Activated CD4-positive, alpha-beta T cell treated with anti-CD3 and anti-CD28 coated beads for 24 hours (primary cell): ENCODE data around the gene KCNB1.

Experiments used
- DNase-seq, 2 donors: peaks; one replicate each; pipeline ENCODE4 v3.0.0-alpha.2; 2020; ENCODE audit warnings: low read depth in 2 of 2

Gene KCNB1

DNA sequence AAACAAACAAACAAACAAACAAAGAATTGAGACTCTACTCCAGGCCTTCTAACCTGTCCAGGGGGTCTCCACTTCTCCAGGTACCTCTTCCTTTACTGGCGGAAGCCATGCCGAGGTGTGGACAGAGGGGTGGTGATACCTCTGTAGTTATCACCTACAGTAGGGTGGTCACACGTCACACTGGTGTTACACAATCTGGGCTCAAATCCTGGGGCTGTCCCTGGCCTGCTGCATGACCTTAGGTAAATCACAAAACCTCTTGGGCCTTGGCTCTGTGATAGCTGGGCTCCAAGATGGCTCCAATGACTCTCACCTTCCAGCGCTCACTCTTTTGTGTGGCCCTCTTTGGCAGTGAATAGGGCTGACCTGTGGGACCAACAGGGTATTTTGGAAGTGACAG lies 127.8 kb downstream of the KCNB1 start:
- DNase-seq: no peak

DNA sequence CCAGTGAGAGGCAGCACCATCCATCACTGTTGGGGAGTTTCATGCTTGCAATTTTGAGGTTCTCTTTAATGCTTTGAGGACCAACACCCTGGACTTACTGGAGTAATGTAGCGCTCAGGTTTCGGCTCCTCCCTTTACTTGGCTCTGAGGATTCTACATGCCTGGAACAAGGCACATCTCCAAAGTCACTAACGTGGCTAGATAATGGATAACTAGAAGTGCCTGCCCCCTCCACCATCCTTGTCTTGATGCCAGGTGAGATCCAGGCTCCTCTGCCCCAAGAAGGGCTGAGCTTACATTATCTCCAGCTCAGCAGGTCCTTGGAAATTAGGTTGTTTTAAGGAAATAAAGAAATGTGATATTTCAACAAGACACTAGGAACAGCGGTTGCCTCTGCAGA lies 129.1 kb downstream of the KCNB1 start:
- DNase-seq: no peak

DNA sequence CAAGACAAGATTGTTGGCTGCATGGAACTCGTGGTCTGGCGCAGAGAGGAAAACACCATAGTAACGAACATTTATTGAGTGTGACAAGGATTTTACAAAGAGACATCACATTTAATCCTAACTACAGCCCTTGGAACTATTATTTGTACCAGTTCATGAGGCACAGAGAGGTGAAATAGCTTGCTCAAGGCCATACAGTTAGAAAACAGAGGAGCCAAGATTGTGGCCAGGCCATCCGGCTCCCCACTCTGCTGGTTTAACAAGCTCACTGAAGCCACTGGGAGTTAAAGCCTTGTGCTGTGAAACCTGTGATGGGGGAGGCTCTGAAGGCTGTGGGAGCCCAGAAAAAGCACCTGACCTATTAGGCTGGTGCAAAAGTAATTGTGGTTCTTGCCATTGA lies 129.7 kb downstream of the KCNB1 start:
- DNase-seq: no peak

DNA sequence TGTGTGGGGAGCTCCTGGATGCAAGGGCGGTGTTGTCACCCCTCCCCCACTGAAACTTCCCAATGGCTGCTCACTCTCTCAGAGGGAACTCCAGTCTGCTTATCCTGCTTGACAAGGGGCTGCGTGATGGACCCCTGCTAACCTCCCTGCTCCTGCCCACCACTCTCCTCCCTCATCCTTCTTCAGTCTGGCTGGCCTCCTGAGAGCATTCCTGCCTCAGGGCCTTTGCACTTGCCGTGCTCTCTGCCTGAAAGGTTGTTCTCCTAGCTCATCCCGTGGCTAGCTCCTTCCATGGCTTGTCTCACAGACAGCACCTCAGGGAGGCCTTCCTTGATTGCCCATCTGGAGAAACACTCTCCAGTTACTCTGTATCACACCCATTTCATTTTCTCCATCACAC lies 130.7 kb downstream of the KCNB1 start:
- DNase-seq: no peak

DNA sequence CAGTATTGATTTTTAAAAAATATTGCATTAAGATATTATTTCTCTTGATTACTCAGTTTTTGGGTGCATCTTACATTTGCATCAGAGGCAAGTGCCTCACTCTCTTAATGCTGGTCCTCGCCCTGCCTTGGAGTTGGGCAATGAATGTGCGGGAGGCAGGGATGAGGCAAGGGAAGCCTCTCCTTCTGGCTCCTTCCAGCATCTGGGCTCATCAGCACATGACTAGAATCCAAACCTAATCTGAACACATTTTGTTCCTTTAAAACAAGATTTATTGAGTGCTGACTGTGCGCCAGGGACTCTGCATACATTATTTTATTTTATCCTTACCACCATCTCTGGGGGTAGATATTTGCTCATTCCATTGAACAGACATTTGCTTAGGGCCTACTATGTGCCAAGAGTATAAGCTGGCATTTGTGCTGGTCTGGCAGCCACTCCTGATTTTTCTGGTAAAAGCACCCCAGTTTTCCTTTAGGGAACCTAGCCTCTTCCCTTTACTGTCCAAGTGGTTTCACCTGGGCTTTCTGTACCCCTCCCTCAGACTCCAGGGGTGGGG lies 132.7 kb downstream of the KCNB1 start:
- no peak for DNase-seq

DNA sequence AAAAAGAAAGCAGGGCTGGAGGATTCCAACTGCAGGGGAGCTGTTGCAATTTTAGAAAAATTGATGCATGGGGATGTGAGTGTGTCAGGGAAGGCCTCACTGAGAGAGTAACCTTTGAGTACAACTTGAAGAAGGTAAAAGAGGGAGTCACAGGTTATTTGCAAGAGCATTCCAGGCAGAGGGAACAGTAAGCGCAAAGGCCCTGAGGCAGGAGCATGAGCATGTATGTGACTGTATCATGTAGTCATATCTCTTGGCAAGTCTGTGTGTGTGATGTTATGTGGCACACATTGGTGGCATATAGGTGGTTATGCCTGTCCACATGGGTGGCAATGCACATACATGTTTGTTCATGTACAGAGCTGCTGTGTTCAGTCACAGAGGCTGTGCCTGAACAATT lies 133.4 kb downstream of the KCNB1 start:
- DNase-seq: no peak

DNA sequence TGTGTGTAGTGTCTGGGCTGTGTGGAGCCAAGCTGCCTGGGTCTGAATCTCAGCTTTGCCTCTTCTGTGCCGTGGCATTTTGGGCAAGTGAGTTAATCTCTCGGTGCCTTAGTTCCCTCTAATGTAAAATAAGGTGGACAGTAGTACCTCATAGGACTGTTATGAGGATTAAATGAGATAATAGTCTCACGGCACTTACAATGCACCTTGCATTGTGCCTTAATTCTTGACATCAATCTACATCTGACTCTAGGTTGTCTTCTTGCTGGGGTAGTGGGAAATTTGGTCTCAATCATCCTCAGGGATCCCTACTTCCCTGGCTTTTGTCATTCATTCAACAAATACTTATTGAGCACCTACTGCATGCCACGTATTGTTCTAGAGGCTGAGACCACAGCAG lies 133.9 kb downstream of the KCNB1 start:
- DNase-seq: no peak

DNA sequence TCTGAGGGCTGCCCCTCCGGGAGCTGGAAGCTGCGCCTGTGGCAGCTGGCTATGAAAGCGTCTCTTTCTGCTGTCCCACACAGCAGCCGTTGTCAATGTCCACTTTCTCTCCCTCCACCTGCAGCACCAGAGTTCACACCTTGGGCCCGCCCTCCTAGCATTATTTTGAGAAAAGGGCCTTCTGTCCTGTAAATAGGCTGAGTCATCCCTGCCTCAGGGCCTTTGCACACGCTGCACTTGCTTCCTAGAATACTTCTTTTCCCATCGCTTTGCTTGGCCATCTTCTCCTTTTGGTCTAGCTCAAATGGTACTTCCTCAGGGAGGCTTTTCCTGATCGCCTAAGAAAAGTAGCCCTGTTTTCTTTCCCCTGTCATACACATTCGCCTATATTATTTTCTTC lies 135.3 kb downstream of the KCNB1 start:
- DNase-seq: no peak

DNA sequence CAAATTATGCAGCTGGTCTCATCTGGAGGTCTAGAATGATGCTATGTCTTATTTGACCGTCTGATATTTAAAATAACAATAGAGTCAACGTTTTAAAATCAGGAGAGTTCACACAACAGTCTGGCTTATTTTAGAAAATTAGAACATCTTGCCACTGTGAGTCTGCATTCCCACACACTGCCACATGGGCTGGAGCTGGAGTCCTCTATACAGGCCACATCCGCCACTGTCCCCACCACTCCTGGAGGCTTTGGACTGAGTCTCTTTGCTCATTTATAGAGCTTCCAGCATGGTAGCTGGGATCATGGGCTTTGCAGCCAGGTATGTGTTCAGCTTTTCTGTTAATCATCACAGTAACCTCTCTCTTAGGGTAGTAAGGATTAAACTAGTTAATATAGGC lies 135.8 kb downstream of the KCNB1 start:
- no peak for DNase-seq

DNA sequence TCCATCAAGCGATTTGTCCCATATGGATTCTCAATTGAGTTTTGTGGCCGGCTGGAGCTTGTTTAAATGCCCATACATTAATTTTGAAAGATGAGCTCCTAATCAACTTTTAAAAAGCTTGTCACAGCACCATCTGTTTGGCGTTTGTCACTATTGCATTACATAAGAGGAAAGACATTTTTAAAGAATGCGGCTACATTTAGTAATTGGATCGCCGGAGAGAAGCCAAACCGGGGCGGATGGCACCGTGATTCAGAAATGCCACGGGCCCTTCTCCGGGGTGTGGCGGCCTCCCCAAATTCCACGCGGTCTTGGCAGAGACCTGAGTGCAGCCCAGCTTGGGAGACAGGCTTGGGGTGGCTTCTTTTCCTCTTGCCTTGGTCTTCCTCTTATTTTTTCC lies 136.9 kb downstream of the KCNB1 start:
- DNase-seq: no peak

DNA sequence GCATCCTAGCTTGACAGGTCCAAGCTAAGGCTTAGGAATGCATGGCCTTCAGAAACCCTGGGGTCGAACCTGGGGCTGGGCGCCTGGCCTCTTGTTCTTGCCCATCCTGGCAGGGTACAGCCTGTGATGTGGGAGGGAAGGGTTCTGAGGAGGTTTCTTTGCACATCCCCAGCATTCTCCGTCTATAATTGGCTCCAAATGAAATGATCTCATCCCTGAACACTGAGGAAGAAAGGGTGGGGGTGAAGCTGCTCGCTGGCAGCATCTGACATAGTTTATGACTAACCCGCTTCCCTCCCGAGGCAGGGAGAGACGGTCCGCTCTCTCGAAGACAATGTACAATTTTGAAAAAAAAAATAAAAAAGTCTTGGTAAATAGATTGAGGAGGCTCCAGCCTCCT lies 137.5 kb downstream of the KCNB1 start:
- DNase-seq: no peak

DNA sequence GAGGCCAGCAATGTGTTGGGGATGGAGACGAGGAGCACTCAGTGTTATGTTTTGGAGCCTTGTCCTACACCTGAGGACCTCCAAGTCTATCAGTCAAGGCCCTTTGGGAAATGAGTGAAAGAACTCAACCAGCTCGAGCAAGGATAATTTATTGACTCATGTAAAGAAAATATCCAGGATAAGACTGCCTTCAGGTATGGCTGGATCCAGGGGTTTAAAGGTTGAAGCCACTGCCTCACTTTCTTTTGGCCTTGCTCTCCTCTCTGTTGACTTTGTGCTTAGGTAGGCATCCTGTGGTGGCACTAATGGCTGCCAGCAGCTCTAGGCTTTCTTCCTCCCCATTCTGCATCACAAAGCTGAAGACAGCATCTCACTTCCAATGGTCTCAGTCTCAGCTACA lies 138.3 kb downstream of the KCNB1 start:
- no peak for DNase-seq

DNA sequence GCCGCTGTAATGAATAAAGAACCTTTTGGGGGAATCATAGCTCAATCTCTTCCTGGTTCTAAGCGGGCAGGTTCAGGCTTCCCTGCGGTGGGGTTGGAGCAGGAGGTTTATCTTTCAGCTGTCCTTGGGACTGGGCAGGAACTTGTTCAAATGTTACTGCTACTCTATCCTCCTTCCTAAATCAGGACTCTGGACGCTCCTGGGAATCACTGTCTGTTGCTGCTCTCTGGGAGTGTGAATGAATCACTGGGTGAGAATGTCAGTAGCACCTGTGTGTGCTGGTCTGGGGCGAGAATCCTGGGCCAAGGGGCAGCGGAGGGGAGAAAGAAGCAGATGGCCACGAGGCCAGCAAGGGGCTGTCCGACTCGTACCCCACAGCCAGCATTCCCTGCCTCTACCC lies 139.2 kb downstream of the KCNB1 start:
- DNase-seq: no peak

DNA sequence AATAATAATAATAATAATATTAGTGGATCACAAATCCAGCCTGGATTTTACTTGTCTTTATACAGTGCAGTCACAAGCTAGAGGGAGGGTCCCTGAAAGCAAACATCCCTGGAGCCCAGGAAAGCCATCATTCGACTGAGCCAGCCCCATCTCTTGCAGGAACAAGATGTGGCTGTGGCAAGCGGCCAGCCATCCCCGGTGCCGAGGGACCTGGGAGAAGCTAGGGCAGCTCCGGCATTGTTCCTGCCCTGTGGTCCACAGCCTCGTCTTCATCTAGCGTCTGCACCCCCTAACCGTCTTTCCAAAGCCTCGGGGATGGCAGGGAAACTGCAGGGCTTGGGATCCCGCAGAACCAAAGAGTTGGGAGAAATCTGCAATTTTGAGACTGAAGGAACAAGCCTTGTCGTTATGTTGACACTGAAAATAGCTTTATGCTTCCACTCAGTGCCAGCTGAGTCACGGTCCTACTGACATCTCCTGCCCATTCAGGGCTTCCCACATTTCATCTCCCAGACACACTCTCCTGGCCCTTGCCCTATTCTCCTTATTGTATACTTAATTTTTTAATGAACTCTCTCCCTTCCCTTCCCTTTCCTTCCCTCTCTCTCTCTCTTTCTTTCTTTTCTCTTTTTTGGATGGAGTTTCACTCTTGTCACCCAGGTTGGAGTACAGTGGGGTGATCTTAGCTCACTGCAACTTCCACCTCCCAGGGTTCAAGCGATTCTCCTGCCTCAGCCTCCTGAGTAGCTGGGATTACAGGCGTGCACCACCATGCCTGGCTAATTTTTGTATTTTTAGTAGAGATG lies 142.1 kb downstream of the KCNB1 start:
- no peak for DNase-seq

DNA sequence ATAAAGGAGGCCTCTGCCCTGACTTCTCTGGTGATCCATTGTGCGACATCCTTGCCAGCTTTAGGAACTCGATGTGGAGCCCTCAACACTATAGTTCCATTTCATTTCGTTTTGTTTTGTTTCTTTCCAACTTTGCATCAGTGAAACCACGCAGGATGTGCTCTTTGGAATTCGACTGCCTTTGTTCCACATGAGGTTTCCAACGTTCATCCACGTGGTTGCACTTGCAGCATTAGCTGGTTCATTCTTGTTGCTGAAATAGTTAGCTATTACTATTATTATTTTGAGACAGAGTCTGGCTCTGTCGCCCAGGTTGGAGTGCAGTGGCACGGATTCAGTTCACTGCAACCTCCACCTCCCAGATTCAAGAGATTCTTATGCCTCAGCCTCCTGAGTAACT lies 143.3 kb downstream of the KCNB1 start:
- no peak for DNase-seq

DNA sequence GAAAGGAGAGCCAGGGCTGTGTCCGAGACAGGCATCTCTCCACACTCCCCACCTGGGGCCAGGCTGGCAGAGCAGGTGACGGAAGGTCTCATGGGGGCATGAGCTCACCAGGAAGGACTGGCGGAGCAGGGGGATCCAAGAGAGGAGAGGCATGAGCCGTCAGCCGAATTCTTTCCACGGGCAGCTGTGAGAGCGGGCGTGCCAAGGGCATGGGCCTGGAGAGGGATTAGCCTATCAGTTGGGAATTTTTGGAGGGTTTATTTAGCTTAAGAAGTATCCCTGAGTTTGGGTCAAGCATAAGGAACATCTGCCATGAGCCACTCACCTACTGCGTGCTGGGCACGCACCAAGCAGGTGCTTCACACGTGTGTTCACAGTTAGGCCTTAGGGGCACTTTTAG lies 144.4 kb downstream of the KCNB1 start:
- no peak for DNase-seq

DNA sequence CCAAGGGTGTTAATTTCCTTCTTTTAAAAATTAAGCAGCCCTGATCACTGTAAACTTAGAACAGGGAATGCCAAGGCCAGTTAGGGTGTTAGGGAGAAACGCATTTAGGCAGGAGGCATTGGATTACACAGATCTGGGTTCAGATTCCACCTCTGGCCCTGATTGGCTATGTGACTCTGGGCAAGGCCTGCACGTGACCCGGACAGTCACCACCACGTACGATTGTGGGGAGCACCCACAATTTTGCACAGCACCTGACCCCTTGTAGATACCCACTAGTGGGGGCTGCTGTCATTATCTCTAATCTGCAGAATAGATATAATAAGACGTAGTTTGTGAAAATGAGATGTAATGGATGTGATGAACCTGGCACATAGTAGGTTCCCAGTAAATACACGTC lies 145.1 kb downstream of the KCNB1 start:
- no peak for DNase-seq

DNA sequence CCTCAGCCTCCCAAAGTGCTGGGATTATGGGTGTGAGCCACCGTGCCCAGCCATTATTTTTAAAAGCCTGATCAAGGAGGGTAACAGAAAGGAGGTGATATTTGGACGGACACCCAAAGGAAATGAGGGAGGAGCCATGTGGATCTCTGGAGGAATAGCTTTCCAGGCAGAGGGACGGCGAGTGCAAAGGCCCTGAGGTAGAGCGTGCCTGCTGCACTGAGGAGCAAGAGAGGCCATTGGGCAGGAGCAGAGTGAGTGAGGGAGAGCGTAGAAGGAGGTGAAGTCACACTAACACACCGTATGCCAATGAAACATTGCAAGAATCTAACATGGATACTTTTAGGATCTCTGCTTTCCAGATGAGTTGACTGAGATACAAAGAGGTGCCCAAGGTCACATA lies 145.7 kb downstream of the KCNB1 start:
- no peak for DNase-seq

DNA sequence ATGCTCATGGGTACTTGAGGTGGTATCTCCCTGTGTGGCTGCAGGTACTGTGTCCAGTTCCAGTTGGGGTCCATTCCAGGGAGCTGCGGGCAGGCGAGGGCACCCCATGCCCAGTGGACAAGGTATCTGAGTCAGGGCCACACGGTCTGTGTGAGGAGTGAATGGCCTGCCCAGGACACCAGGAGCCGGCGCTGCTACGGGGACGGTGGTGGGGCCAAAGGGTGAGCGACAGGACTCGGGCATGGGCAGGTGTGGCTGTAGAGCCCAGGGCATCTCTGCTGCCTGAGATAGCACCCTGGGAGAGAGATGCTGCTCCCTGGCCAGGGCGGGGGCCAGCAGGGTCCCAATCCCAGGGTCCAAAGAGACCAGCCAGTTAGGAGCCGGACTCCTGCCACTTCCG lies 147.0 kb downstream of the KCNB1 start:
- no peak for DNase-seq

DNA sequence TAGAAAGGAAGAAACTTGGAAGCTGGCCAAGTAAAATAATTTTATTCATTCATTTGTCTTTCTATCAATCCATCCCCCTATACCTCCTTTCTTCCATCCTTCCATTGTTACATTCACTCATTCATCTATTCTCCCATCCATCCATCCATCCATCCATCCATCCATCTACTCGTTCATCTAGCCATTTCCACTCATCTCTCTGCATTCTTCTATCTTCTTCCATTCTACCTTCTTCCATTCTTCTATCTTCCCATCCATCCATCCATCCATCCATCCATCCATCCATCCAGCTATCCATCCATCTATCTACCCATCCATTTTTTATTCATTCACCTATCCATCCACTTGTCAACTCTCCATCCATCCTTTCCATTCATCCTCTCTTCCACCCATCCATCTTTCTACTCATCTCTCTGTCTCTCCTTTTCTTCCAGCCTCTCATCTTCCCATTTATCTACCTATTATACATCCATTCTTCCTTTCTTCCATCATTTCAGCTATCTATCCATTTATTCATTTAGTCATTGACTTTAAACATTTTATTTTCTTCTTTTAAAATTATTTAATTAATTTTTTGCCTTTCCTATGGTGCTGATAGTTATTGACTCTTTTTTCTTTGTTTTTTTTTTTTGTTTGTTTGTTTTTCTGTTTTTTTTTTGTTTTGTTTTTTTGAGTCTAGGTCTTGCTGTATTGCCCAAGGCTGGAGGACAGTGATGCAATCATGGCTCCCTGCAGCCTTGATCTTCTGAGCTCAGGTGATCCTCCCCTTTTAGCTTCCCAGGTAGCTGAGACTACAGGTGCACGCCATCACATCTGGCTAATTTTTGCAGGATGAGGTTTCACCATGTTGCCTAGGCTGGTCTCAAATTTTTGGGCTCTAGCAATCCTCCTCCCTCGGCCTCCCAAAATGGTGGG lies 151.5 kb downstream of the KCNB1 start:
- no peak for DNase-seq

DNA sequence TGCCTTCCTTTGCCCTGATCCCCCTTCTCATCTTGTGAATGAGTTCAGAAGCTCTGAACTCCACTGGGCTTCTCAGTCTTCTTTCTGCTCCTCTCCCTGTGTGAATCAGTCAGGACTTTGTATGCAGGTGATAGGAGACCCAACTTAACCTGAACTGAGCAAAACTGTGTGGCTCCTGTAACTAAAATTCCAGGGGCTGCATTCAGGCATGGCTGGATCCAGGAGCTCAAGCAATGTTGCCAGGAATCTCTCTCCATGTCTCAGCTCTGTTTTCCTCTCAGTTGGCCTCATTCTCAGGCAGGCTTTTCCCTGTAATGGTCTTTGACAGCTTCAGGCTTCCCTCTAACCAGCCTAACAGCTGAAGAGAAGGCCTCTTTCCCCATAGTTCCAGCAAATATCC lies 153.7 kb downstream of the KCNB1 start:
- no peak for DNase-seq

DNA sequence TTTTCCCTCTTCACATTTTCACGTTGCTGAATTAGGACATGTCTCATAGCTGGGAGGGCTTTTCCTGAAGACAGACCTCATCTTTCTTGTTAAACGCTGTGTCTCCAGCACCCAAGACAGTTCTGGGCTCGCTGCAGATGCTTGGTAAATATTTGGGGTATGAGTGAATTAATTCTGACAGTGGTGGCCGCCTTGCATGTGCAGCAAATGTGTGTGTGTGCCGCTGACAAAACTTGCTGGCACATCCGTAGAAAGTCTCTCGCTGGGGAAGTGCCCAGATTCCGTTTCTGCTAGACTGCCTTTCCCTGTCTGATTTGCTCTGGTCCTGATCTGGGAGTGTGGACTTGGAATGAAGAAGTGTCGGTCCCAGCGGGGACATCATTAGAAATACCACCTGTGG lies 156.4 kb downstream of the KCNB1 start:
- no peak for DNase-seq

DNA sequence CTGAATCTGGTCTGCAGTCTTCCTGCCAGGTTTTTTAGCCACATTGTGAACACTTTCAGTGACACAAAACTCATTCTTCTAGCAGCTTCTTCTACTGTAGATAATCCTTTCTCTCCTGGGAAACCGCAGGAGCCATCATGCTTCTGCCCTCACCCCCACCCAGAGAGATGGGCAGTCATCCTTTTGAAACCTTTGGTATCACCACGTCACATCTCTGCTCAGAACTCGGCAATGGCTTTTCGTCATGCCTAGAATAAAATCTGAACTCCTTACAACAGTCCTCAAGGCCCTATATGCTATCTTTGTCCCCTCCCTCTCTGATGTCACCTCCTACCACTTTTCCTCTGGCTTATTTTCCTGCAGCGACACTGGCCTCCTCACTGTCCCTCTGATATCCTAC lies 158.2 kb downstream of the KCNB1 start:
- no peak for DNase-seq
